Coronary artery (tissue), 2 donors: Measurements from ENCODE around the gene RBCK1.

Source experiments
- DNase-seq: peaks from one replicate; pipeline ENCODE4 v3.0.0-alpha.2; 2017; ENCODE audit warnings: low spot score
- H3K27ac ChIP-seq, 2 donors: fragments of 200-600 bp; sonication (generic); one replicate each; pipeline ENCODE4 v1.5.1; 2016 to 2019
- H3K4me3 ChIP-seq: fragments of 200-600 bp; sonication (generic); 2 replicates; pipeline ENCODE4 v1.5.1; 2016; ENCODE audit warnings: mild to moderate bottlenecking, moderate library complexity
- CTCF ChIP-seq: fragments of 200-600 bp; sonication (generic); IDR thresholded peaks from one replicate; pipeline ENCODE4 v1.5.1; 2019; ENCODE audit warnings: antibody characterized with exemption

The RBCK1 gene

GRCh38 chr20:416950-417800 lies 9.1 kb downstream of the RBCK1 start:
- DNase-seq = no peak
- TF ChIP-seq CTCF = no peak
- H3K4me3 ChIP-seq = no peak overlapping the region
- H3K27ac ChIP-seq = no peak overlapping the region

- TF ChIP-seq CTCF = no peak
- no peak overlapping the region for H3K27ac ChIP-seq
- no peak overlapping the region for H3K4me3 ChIP-seq
- no peak for DNase-seq
Measured at GRCh38 chr20:417801-418342, 9.8 kb downstream of the RBCK1 start.

- DNase-seq = no peak
- no peak overlapping the region for H3K27ac ChIP-seq
- no peak overlapping the region for H3K4me3 ChIP-seq
- TF ChIP-seq CTCF = no peak
Measured at GRCh38 chr20:418858-419365, 10.8 kb downstream of the RBCK1 start.

GRCh38 chr20:419556-420165 lies 11.6 kb downstream of the RBCK1 start:
- Histone ChIP-seq H3K4me3 (no peak overlapping the region), H3K27ac (no peak overlapping the region)
- DNase-seq = no peak
- TF ChIP-seq CTCF = no peak

GRCh38 chr20:420166-420620 lies 12.1 kb downstream of the RBCK1 start:
- Histone ChIP-seq H3K27ac (no peak overlapping the region), H3K4me3 (no peak overlapping the region)
- DNase-seq = no peak
- no peak for TF ChIP-seq CTCF

- no peak for TF ChIP-seq CTCF
- DNase-seq = no peak
- H3K27ac ChIP-seq = no peak overlapping the region
- H3K4me3 ChIP-seq = no peak overlapping the region
Measured at GRCh38 chr20:420721-421574, 12.8 kb downstream of the RBCK1 start.
